Nephron progenitor cell (in vitro differentiated cells): ENCODE measurements around the gene CD151.

Source experiments
- DNase-seq: peaks from one replicate; pipeline ENCODE4 v3.0.0; 2021
- H3K27ac Mint-ChIP-seq: 2 replicates; pipeline ENCODE4 v1.8.0; 2021; ENCODE audit warnings: mild to moderate bottlenecking, moderate library complexity, mixed read lengths
- H3K27me3 Mint-ChIP-seq: 2 replicates; pipeline ENCODE4 v1.8.0; 2021; ENCODE audit warnings: mild to moderate bottlenecking, low read depth, mixed read lengths; ENCODE audit not compliant: poor library complexity
- H3K36me3 Mint-ChIP-seq: 2 replicates; pipeline ENCODE4 v1.8.0; 2021; ENCODE audit warnings: low read depth, mixed read lengths
- H3K4me1 Mint-ChIP-seq: 2 replicates; pipeline ENCODE4 v1.8.0; 2021; ENCODE audit warnings: mixed read lengths
- H3K4me3 Mint-ChIP-seq: 2 replicates; pipeline ENCODE4 v1.8.0; 2021; ENCODE audit warnings: mild to moderate bottlenecking, moderate library complexity, mixed read lengths
- H3K9me3 Mint-ChIP-seq: 2 replicates; pipeline ENCODE4 v1.8.0; 2021; ENCODE audit warnings: mild to moderate bottlenecking, moderate library complexity, mixed read lengths
- TF ChIP-seq, protein P1 (sequence below): fragments of 200-600 bp; sonication (generic); IDR thresholded peaks from 2 replicates; pipeline ENCODE4 v1.5.0; 2021; ENCODE audit warnings: antibody characterized with exemption

Gene CD151

DNA sequence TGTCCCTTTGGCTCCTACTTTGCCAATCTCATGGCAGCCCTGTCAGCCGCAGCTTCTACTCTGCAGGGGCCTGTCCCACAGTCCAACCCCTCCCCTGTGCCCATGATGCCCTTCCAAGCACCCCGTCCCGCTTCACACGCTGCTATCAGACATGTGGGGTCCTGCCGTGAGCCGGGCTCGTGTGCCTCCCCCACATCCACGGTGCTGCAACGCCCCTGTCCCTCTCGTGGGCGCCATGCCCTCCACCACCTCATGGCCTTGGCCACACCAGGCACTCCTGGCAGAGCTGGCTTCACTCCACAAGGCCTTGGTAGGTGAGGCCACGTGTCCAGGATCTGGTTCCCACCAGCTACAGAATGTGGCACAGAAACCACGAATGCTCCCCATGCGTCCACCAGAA is 54.8 kb downstream of the CD151 start:
- Mint-ChIP-seq H3K9me3 (no peaks in the 10 kb centered on the region), H3K4me1 (peaks cover 16% of the 10 kb centered on the region), H3K36me3 (peaks cover 17% of the 10 kb centered on the region), H3K4me3 (no peak overlapping the region), H3K27me3 (no peaks in the 10 kb centered on the region), H3K27ac (peak overlapping the region; percentile 42)
- no peak for DNase-seq
- TF ChIP-seq, protein P1, sequence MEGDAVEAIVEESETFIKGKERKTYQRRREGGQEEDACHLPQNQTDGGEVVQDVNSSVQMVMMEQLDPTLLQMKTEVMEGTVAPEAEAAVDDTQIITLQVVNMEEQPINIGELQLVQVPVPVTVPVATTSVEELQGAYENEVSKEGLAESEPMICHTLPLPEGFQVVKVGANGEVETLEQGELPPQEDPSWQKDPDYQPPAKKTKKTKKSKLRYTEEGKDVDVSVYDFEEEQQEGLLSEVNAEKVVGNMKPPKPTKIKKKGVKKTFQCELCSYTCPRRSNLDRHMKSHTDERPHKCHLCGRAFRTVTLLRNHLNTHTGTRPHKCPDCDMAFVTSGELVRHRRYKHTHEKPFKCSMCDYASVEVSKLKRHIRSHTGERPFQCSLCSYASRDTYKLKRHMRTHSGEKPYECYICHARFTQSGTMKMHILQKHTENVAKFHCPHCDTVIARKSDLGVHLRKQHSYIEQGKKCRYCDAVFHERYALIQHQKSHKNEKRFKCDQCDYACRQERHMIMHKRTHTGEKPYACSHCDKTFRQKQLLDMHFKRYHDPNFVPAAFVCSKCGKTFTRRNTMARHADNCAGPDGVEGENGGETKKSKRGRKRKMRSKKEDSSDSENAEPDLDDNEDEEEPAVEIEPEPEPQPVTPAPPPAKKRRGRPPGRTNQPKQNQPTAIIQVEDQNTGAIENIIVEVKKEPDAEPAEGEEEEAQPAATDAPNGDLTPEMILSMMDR, result no peak
